ENCODE results near the gene AOC3. TPM values are rescaled to one million over a fixed set of nuclear protein-coding genes. Genes with fewer than 3 reads are reported as not detected.
"Not testable (repeated sequence)": the region's sequence is repeated elsewhere in the genome, so short reads cannot be mapped to it uniquely, and the experiment has no call there.

The AOC3 gene
- total and polyA plus RNA-seq, 2 of the 4 experiments (the other 2 are of a cell fraction), result 0.17 TPM; not detected in 1

DNA sequence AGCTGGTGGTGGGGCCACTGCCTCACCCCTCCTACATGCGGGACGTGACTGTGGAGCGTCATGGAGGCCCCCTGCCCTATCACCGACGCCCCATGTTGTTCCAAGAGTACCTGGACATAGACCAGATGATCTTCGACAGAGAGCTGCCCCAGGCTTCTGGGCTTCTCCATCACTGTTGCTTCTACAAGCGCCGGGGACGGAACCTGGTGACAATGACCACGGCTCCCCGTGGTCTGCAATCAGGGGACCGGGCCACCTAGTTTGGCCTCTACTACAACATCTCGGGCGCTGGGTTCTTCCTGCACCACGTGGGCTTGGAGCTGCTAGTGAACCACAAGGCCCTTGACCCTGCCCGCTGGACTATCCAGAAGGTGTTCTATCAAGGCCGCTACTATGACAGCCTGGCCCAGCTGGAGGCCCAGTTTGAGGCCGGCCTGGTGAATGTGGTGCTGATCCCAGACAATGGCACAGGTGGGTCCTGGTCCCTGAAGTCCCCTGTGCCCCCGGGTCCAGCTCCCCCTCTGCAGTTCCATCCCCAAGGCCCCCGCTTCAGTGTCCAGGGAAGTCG, 16.8 kb downstream of the AOC3 start:
- DNase-seq; intact Hi-C loops (cut with micrococcal nuclease): not testable (repeated sequence)

More for the DNA sequence above, 16.8 kb downstream of the AOC3 start:
- H3K27ac ChIP-seq (ENCODE audit: insufficient read depth, low read length); H3K9me3 ChIP-seq (ENCODE audit: control insufficient read depth, insufficient read depth, low read length); H4K5ac ChIP-seq (ENCODE audit: low read depth, low read length); CTCF ChIA-PET; H4K20me1 ChIP-seq (ENCODE audit: insufficient read depth, low read length); H2BK20ac ChIP-seq (ENCODE audit: low read depth, low read length); H2AK9ac ChIP-seq (replicated peaks; ENCODE audit: low read depth, low read length, poor library complexity); H3K36me3 ChIP-seq (ENCODE audit: control insufficient read depth, insufficient read depth, low read length); in situ Hi-C loops (cut with MboI; ENCODE audit: low sequenced_read_pairs); H3K18ac ChIP-seq (ENCODE audit: low read depth, low read length); H3K56ac ChIP-seq (ENCODE audit: extremely low read depth, insufficient read depth, low read length); H2BK120ac ChIP-seq (ENCODE audit: low read depth, low read length); POLR2A ChIA-PET (ENCODE audit: unreplicated experiment); H3K4me3 ChIP-seq (ENCODE audit: insufficient read depth, low read depth, low read length); H2BK5ac ChIP-seq (ENCODE audit: low read depth, low read length, poor library complexity, severe bottlenecking); dilution Hi-C loops (cut with HindIII; ENCODE audit: low sequenced_read_pairs, unreplicated experiment); H3K4me2 ChIP-seq (ENCODE audit: low read depth, low read length); H2AFZ ChIP-seq (replicated peaks; ENCODE audit: low read length, poor library complexity); H2BK15ac ChIP-seq (ENCODE audit: low read depth, low read length); BruUV-seq (replicated peaks); H3K79me1 ChIP-seq (ENCODE audit: low read depth in 1 of 2, low read length in 2 of 2); H3K14ac ChIP-seq (replicated peaks; ENCODE audit: low read depth, low read length); H3K9me1 ChIP-seq (ENCODE audit: insufficient read depth, low read length); ATAC-seq (ENCODE audit: low read depth); H3K4me1 ChIP-seq (ENCODE audit: control insufficient read depth, insufficient read depth, low read length); H3K4ac ChIP-seq (ENCODE audit: low read depth, low read length); H2AK5ac ChIP-seq (ENCODE audit: low read depth, low read length); H3K9ac ChIP-seq (ENCODE audit: low read depth, low read length); H4K91ac ChIP-seq (ENCODE audit: insufficient read depth, low read depth, low read length); H4K8ac ChIP-seq (ENCODE audit: low read depth in 2 of 2, low read length in 2 of 2); H3K23ac ChIP-seq (ENCODE audit: low read depth, low read length): not testable (repeated sequence)
- WGBS, 2 experiments (ENCODE audit: extremely low coverage in 2 of 2, insufficient read length in 1 of 2), result 75% methylated on average over 1 of the region's 21 CpGs; no CpG with 5 or more reads in 1 of the 2 experiments
- peaks cover 15% of the 10 kb centered on the region for H3K27me3 ChIP-seq (ENCODE audit: control insufficient read depth, insufficient read depth, low read length)

Data from IMR-90 (cell line).